NCI-H128 (cell line): Measurements from ENCODE around the gene RAC3.
"Not testable (repeated sequence)": the region's sequence is repeated elsewhere in the genome, so short reads cannot be mapped to it uniquely, and the experiment has no call there.

Source experiments
- DNase-seq: peaks from one replicate; lab custom pipeline; 2025; ENCODE audit not compliant: unreplicated experiment; lab: John Stamatoyannopoulos, UW

RAC3 gene

DNA sequence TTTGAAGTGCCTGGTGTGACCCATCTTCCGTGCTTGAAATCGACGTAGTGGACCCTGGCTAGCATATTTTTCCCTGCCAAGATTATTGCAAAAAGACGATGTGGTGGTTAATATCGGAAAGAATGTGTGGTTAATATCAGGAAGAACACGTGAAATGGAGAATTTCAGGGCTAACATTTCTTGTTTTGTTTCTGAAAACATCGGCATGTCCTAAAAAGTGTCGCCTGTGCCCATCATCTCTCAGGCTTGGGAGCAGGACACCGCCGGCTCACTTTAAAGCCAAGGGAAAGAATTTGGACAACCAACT lies 6.4 kb downstream of the RAC3 start:
- DNase-seq, result no peak

DNA sequence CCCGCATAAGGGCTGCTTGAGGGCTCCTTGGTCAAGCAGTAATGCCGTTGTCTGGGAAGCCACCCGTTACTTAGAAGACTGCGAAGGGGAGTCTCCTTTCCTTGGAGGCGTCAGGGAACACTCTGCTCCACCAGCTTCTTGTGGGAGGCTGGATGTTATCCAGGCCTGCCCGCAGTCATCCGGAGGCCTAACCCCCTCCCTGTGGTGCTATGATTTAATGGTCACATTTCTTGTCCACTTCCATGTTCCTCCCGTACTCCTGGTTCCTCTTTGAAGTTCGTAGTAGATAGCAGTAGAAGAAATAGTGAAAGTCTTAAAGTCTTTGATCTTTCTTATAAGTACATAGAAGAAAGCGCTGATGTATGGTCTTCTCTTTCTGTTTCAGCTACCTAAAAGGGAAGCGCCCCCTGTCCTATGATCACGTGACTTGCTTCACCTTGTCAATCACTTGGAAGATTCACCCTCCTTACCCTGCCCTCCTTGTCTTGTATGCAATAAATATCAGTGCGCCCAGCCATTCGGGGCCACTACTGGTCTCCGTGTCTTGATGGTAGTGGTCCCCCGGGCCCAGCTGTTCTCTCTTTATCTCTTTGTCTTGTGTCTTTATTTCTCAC lies 7.4 kb downstream of the RAC3 start:
- not testable (repeated sequence) for DNase-seq

DNA sequence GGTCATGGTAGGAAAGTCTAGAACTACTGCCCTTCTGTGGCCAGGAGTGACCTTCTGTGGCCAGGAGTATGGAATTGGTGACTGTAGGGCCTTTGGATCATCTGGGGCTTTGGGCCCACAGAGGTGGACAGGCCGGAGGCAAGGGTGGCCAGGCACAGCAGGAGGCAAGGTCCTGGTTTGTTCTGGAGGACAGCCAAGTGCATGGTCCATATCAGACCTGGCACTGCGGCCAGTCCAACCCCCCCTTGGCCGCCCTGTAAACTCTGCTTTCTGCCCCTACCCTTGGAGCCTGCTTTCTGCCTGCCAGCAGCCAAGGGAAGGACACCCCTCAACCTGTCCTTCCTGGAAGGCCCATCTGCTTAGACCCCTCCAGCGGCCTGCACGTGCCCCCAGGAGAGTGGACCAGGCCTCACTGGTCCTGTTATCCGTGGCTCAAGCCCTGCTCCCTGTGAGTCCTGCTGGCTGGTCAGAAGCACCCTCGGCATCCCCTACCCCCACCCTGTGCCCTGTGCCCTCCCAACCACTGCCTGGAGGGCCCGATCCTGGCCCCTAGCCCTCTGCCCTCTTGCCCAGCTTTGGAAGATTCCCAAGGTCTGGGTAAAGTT lies 8.3 kb downstream of the RAC3 start:
- DNase-seq, result no peak

DNA sequence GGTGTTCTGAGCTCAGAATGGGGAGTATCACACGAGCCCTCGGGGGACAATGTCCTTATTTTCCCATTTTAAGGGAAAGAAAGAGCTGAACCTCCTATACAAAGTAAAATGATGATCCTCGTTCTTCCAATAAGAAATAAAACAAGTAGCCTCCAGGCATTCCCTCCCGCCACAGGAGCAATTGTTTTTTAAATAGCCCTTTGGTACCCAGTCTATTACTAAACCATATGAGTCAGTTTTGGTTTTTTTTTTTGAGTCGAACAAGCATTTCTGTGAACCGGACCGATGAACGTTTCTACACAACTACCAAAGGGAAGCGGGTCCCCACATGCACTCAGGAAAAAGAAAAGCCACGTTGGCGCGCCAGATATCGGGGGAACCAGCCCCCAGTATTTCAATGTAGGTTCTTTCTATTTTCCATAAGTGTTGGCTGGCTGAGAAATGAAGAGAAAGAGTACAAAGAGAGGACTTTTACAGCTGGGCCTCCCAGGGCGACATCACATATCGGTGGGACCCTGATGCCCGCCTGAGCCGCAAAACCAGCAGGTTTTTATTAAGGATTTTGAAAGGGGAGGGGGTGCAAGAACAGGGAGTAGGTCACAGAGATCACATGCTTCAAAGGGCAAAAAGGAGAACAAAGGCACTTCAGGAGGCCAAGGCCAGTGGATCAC lies 9.8 kb downstream of the RAC3 start:
- no peak for DNase-seq

DNA sequence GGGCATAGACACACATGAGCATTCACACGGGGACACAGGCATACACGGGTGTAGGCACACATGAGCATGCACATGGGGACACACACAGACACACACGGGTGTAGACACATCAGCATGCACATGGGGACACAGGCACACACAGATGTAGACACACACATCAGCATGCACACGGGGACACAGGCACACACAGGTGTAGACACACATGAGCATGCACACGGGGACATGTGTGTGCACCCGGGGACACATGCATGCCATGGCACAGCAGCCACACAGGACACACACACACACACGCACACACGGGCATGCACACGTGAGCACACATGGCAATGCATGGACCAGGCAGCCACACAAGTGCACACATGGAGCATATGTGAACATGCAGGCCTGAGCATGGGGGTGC lies 11.2 kb downstream of the RAC3 start:
- no peak for DNase-seq

DNA sequence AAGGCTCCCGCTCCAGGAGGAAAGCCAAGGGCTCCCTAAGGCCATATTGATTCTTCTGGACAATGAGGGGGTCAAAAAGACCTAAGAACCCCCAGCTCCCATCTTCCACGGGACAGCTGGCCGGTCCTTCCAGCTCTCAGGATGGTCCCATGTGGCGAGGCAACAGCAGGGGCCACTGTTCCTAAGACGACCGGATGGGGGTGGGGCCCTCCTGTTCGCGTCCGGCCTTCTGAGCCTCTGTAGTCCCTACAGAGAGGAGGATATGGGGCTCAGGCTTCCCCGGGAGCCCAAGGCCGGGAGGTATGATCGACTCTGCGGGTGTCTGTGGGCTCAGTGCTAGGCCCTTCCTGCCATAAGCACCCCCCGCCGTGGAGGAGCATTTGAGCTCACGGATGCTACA lies 12.0 kb downstream of the RAC3 start:
- DNase-seq, result no peak

DNA sequence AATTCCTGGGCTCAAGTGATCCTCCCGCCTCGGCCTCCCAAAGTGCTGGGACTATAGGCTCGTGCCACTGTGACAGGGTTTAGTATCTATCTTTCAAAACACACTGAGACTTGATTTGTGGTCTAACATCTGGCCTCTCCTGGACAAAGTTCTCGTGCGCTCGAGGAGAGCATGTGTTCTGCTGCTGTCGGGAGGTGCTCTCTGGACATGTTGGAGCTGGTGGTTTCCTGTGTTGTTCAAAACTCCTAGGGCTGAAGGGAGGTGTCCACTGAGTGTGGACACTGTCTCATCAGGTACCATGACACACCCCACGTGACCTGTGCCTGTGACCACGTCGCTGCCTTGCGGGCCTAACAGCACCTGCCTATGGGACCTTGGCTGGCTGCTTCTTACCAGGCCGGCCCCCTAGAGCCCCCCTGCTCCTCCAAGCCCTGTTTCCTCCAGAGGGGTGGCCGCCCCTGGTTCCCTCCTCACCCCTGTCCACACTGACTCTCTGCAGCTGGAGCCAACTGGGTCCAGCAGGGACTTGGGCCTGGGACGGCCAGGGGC lies 14.5 kb downstream of the RAC3 start:
- DNase-seq, result no peak

DNA sequence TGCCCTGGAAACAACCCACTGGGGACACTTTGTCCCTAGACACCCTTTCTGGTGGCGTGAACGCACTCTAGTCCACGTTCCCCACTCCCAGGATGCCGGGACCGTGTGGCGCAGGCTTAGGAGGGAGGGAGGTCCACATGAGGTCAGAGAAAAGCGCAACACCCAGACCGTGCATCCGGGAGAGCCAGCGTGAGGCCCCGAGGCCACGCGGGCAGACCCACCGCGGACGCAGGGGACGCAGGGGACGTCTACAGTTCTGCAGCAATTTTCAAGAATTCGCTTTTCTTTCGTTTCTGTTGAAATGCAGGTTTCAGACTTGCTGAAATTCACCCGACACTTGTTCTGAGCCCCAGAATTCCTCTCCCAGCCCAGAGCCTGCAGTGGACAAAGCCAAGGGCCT lies 15.4 kb downstream of the RAC3 start:
- DNase-seq, result no peak

DNA sequence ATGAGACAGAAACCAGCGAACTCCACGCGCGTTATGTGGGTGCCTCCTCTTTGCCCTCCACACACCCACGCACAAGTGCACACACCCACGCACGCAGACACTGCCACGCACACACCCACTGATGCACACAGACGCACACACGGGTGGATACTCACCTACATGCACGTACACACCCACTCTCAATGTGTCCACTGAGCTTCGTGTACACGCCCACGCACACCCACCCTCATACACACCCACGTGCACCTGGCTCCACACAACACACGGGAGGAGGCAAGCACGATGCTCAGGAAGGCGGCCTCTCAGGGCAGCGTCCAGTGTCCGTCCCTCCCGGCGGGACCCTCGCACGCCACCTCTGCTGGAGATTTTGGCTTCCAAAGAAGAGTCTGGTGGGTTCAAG lies 15.9 kb downstream of the RAC3 start:
- no peak for DNase-seq

DNA sequence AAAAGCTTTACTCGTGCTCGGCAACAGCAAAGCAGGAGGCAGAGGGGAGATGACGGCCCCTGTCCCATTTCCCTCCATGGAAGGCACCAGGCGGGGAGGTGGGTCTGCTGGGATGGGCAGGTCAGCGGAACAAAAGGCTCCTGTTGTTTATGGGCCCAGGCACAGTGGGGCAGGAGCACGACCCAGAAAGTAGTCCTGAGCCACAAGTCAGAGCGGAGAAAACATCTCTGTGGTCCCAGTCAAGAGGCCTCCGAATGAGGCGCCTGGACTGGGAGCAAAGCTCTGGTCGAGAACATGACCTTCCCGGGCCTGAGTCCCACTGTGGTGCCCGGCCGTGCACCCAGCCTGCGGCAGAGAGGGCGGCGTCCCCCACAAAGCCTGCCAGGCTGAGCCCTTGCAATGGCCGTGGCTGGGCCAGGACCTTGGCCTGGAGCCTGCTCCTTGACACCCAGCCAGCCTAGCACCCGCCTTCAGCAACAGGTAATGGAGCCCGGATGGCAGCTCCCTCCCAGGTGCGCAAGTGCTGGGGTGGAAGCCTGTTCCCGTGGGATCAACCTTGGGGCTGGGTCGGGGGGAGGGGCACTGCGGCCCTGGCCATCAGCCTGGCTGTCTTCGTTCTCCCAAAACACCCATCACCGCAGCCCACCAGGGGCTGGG lies 16.6 kb downstream of the RAC3 start:
- no peak for DNase-seq

DNA sequence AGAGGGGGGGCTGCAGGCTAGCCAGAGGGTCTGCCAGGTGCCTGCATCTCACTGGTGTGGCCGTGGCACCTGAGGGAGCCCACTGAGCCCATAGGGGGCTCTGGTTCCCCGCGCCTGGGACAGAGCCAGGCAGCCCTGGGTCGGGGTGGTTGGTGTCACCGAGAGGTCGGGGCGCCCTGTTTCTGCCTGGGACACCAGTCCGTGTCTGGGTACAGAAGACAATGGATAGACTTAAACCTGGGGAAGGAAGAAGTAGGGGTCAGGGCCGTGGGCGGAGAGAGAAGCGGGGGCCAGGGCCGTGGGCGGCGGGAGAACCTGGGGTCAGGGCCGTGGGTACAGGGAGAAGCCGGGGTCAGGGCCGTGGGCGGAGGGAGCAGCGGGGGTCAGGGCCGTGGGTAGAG lies 17.1 kb downstream of the RAC3 start:
- DNase-seq, result no peak

DNA sequence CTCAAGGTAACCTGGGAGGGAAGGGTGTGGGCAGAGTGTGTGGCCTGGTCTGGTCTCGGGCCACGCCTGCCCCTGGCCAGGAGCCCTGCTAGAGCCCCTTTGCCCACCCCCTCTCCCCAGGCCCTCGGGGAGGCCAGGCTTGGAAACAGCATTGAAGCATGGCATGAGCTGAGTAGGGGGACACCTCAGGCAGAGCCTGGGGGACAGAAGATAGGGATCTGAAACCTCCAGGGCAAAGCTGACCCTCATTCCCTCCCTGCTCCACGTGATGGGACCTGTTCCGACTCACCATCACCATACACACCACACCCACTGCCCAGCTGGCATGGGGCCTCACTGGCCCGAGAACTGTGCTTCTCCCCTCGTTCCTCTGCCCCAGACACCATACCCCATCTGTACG lies 17.6 kb downstream of the RAC3 start:
- DNase-seq, result no peak

DNA sequence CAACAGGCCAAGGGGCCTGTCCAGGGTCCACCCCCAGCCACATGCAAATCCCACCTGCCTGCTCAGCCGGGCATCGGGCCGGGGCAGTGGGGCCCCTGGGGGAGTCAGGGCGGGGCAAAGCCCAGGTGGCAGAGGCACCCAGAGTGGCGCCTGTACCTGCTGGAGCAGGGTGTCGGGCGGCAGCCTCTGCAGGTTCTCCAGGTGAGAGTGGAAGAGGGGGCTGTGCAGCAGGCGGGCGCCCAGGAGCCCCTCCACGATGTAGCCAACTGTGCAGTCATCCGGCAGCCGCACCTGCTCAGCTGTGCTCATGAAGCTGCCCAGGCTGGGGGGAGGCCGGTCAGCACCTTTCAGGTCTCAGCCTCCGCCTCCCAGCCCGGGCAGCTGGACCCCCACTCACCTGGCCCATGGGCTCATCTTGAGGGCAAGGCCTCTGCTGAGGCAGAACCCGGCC lies 18.1 kb downstream of the RAC3 start:
- DNase-seq, result no peak

DNA sequence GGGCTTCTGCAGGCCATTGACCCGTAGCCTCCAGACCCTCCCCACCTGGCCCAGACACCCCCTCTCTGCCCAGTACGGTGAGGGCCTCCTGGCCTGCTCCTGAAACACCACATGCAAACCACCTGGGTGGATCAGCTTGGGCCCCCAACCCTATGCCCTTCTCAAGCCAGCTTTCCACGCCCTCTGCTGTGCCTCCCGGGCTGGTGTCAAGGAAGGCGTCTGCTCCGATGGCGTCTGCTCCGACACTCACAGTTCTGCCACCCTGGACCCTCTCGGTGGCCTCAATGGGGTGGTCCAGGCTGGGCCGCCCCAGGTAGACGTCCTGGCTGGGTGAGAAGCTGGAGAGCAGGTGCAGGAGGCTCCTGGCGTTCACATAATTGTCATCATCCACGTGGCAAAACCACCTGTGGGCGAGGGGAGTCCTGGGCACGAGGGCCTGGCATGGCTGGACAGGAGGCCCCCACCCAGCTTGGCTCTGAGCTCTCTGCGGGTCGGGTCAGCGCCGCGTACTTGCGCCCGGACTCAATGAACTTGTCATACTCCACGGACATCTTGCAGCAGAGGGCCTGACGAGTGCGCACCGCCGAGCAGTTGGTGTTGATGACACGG lies 18.8 kb downstream of the RAC3 start:
- no peak for DNase-seq

DNA sequence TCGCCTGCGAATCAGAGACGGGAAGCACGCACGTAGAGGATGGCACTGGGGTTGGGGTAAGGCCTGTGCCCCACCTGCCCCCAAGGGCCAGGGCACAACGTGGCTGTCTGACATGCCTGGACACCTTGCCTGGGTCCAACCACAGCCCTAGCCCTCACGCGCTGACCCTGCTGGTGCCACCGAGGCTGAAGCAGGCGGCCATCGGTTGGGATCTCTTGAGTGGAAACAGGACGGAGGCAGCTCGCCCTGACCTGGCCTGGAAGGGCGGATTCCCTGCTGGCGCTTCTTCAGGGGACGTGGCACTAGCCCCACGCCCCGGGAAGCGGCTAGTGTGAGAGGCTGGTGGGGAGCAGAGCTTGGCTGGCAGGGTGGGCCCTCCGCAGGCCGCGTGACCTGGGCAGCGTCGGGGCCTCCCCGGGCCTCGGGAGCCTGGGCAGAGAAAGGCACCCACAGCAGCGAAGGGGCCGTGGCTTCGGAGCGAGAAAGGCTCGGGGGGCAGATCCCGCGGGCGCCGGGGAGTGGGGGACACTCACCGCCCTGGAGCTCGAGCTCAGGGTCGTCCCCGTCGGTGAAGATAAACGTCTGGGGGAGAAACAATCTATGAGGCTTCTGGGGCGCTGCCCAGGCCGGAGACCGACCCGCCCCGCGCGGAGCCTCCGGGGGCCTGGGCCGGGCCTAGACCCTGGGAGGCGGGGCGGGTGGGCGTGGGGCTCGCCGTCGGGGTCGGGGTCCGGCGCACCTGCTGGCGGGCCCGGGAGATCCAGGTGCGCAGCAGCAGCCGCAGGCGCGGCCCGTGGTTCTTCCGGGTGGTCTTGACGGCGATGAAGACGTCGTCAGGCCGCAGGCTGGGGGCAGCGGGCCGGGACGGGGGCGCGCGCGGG lies 19.5 kb downstream of the RAC3 start:
- no peak for DNase-seq

DNA sequence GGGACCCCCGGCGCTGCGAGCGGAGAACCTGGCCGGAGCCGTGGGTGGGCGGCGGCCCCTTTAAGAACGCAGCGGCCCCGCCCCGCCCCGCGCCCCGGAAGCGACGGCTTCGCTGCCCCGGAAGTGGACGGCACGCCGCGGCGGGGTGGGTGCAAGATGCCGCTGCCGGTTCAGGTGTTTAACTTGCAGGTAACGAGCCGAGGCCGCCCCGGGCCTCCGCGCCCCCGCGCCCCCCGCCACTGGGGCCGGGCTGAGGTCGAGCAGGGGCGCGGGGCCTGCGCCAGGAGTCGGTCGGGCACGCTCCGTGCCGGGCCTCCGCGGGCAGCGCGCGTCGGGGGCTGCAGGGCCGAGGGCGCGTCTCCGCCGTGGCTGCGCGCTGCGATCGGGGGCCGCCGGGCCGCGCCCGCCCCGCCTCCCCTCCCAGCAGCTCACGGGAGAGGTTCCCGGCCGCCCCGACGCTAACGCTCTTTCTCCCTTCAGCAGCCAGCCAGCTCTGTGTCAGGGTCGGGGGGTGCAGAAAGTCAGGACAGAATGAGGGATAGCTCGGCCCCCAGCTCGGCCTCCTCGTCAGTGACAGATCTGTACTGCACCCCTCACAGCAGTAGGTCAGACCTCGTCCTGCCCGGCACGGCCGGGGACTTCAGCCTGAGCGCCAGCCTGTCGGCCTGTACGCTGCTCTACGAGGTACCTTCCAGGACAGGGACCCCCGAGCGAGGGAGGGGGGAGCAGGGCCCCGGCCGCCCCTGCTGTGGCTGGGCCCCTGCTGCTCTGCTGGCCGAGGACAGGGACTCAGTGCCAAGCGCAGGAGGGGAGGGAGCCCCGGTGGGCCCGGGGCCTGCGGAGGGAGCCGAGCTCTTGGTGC lies 20.5 kb downstream of the RAC3 start, which contains the start of the genes GPS1 and RFNG:
TSS of gene GPS1 (plus strand) at position 123 of the 862 bp plus-strand sequence. CDS start at position 157, 34 bp downstream.
TSS of gene RFNG (minus strand) at position 36 of the 862 bp plus-strand sequence. CDS start 45 bp downstream, outside the sequence.
- DNase-seq, result no peak

DNA sequence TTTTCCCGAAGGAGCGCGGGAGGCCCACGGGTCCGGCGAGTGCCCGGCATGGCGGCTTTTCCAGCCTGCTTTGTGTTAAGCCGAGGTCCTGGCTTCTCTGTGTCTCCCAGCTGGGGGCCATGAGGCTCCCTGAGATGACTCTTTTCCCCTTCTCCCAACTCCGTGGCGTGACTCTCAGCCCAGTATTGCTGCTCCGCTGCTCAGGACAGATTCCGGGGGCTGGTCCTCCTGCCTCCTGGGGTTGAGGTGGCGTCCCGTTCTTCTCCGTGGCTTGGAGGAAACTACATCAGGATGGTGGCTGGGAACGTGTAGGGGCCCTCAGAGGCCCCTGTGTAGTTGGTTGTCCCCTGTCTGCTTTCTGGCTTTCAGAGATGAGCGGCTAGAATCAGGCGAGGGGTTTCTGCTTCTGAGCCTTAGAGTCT lies 21.2 kb downstream of the RAC3 start:
- no peak for DNase-seq

DNA sequence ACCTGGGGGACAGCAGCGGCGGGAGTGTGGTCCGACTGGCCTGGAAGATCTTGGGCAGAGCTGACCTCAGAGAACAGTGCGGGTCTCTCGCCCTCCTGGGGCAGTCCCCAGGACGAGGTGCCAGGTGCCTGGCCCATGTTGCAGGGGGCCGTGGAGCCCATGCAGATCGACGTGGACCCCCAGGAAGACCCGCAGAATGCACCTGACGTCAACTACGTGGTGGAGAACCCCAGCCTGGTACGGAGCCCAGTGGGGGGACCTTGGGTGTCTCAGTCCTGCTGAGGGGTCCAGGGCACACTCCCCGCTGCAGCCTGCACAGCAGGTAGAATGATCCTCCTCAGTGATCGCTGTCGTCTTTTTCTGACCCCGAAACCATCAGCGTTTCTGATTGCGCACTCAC lies 21.7 kb downstream of the RAC3 start:
- DNase-seq, result no peak

DNA sequence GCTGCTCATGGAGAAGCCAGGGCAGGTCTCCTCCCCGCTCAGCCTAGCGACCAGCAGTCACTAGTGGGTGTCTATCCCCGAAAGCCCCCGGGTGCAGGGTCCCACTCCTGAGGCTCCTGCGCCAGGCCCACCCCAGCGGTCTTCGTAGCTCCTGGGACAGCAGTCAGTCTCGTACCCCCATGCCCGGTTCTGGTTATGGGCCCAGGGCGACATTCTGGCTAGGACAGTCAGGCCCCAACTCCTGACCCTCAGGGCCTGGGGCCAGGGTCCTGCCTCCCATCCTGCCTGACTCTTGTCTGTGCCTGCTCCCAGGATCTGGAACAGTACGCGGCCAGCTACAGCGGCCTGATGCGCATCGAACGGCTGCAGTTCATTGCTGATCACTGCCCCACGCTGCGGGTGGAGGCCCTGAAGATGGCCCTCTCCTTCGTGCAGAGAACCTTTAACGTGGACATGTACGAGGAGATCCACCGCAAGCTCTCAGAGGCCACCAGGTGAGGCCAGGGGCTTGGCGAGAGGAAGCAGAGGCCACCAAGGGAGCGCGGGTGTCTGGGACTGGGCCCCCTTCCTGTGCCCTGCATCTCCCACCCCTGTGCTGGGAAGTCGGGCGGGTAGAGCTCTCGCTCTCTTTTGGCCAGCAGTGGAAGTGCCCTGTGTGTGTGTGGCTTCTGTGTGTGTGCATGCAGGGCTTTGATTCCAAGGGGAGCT lies 22.2 kb downstream of the RAC3 start:
- DNase-seq, result no peak
